ENCODE measurements around the gene NPTXR.
"Not testable (repeated sequence)": the region's sequence is repeated elsewhere in the genome, so short reads cannot be mapped to it uniquely, and the experiment has no call there.

The NPTXR gene

DNA sequence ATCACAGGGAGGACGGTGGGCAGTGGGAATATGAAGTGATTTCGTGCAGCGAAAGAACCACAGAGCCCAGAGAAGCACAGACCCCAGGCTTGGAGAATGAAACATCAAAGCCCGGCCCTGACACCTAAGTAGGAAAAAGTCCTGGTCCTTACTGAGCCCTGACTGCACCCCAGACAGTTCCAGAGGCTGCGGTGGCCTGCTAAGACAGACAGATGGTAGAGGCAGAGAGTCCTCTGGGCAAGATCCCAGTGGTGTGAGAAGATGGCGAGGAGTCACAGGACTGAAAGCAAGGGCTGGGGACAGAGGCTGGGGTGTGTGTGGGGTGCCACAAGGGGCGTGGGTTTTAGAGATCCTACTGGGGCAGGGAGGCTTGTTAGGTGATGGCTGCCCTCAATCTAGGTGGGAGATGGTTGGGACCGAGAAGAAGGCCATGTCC is 24.5 kb upstream of the NPTXR start:
- DNase-seq = no peak

- DNase-seq = no peak
Measured at GRCh38 chr22:38867471-38868285, 23.9 kb upstream of the NPTXR start.

DNA sequence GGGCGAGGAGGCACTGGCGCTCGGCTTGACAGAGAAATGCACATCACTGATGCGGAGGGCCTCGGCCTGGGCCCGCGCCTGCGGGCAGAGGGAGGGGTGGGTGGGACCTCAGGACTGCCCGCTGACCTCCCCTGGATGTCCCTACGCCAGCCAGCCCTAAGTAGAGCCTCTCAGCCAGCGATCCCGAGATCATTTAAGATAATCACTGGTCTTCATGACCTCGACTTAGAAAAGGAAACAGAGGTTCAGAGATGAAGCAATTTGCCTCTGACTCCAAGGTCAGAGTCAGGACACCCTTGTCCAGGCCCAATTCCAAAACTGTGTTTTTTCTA is 23.3 kb upstream of the NPTXR start:
- no peak for DNase-seq

DNA sequence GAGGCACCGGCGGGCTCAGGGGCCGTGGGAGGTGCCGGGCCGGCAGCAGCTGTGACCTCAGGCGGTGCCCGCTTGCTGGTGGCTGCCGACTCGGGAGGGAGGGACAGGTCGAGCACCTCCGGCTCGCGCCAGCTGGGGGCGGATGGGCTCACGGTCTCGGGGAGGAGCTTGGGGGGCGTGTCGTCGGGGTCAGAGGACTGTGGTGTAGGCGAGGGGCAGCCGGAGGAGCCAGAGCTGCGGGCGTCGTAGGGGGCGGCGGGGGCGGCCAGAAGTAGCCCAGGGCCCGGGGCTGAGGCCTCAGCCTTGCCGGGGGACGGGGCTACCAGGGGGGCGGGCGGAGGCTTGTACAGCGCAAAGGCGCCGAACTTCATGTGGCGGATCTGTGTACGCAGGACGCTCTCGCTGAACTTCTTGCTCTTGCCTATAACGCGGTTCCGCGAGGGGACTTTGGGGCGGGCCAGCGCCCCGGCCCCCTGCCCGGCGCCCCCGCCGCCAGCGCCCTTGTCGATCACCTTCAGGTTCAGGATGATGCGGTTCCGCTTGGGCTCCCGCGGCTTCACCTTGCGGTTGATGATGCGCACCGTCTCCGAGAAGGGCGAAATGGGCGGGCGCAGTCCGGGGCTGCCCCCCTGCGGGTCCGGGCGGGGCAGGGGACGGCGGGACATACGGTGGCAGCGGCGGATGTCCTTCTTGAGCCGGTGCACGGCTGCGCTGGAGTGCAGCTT is 22.7 kb upstream of the NPTXR start:
- no peak for DNase-seq

DNA sequence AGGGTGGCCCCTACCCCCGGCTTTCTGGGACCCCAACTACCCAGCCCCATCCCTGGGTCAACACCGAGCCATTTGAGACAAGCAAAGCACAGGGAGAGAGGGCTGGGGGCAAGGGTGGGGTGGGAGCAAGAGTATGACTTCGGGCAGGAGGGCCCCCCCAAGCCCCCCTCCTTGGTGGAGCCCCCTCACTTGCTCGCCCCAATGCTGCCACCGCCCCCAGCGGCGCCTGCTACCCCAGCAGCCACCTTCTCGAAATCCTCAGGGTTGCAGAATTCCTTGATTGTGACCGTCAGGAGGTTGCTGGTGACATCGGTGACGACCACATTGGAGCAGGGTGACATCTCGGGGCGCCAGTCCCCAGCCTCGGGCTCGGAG is 22.2 kb upstream of the NPTXR start:
- no peak for DNase-seq

DNA sequence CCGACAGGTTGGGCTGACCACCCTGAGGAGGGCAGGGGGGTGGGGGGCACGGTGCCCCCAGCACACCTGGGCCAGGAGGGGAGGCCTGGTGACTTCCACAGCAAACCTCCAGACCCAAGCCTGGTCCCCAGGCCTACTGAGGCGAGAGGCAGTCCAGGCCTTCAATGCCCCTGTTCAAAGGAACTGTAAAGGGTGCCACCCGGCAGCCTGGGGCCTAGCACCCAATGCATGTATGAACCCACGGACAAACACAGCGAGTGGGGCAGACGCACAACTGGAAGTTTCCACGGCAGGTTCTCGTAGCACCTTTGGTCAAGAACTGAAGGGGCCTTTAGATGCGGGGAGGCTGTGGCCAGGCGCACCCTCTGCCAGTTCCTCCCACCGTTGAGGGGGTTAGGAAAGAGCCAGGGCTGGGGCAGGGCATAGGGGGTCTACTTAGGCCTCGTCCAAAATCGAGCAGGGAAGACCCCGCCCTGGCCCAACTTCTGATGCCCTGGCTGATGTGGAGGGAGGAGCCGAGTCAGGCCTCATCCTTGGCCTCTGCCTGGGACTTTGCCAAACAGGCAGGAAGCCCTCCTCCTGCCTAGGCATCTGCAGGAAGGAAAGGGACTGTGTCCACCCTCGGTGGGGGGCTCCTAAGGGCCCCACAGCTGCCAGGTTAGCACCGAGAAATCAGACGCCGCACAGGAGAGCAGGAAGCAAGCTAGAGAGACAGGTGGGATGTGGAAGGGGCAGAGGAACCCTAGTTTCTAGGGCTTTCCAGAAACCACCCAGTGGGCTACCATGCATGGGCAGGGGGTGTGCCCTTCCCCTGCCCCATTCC is 21.6 kb upstream of the NPTXR start:
- no peak for DNase-seq

DNA sequence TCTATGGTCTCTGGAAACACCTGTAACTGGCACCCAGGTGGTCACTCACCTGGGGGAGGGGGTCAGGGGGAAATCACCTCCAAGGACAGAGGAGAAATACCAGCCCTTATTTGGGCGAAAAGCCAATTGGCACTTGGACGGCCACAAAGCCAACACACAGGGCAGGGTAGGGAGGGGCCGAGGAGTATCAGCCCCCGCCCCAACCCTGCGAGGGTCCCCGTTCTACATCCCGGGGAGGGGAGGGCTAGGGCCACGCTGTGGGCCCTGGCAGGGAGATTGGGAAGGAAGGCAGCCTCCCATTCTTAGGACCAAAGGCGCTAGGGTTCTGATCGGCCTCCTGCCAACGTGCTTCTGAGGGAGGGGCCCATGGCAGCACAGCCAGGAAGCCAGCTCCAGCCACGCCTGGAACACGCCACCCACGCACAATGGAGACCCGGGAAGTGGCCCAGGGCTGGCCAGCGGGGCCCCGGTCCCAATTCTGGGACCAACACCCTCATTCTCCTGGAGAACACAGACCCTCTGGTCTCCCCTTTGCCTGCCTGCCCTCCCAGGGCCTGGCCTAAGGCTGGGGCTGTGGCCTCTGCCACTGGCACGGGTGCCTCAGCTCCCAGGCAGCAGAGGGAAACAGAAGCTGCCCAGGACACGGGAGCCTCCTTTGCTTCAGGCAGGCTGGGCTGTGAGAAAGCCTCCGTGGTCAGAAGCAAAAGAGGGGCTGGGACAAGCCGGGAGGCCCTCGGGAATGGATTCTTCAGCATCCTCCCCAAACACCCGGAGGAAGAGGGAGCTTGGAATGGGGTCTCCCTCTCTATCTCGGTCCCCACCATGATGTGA is 20.7 kb upstream of the NPTXR start:
- no peak for DNase-seq

DNA sequence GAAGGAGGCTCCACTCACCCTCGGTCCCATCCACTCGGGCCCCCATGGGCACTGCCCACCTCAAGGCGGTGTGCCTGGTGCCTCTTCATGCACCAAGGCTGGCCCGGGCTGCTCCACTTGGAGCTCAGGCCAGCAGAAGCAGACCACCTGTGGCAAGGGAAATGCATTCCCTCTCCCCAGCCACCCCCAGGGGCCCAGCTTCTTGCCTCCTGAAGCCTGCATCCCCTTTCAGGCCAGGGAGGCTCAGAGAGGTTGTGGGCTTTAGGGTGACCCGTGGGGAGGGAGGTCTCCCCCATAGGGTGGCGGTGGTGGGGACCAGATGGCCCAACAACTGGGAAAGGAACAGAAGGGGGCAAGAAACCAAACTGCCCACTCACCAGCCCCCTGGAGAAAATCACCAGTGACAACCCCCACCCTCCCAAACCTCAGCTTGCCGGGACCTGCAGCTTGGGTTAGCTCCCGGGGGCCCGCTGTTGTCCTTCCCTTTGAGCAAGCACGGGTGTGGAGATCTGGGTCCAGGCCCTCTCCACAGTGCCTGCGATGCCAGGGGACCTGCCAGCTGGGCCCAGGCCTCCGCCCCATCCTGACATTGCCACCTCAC is 19.8 kb upstream of the NPTXR start:
- no peak for DNase-seq

- DNase-seq = no peak
Measured at GRCh38 chr22:38862375-38863329, 18.8 kb upstream of the NPTXR start.

DNA sequence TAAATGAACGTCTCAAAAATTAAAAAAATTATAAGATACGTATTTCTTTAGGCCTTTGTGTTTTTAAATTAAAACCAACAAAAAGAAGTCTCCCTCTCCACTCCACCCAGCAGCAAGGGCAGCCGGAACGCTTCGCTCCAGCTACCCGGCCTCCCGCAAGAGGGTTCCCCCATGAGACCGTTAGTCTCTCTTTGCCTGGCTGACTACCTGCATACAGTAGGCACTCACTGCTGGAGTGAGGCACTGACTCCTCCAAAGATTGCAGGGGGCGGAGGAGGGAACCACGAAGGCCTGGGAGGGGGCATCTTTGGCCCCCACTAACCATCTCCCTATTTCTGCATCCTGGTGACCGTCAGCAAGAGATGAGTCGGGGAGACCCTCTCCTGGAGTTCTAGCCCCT is 18.1 kb upstream of the NPTXR start:
- no peak for DNase-seq

- DNase-seq = no peak
Measured at GRCh38 chr22:38861170-38861876, 17.5 kb upstream of the NPTXR start.

GRCh38 chr22:38860283-38861169 is 16.7 kb upstream of the NPTXR start:
- DNase-seq = no peak

DNA sequence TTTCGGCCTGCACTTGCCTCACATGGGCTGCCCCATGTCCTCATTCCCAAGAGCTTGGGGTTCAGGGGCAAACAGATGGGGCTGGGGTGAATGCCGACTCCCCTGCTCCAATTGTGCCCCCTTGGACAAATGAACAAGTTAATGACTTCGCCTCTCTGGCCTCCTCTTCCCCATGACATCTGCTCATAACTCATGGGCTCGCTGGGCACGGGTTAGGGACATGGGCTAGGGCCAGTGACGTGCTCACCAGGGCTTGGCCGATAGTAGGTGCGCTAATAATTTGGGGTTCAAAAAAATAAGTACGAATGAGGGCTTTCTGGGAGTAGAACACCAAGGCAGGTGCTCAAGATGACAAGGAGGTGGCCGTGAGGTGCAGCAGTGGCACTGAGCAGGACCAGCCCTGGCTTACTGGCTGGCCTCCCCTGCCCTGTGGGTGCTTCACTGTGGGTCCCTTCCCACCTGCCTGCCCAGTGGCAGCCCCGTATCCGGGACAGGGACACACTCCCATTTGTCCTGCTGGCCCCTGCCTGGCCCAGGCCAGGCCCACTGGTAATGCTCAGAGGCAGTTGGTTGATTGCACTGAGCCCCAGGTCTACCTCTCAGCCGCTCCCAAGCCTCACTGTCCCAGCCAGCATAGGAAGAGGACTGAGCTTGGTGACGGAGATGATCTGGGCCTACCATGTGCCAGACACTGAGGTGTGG is 15.9 kb upstream of the NPTXR start:
- DNase-seq = no peak

GRCh38 chr22:38858492-38858891 is 14.7 kb upstream of the NPTXR start:
- DNase-seq = no peak

DNA sequence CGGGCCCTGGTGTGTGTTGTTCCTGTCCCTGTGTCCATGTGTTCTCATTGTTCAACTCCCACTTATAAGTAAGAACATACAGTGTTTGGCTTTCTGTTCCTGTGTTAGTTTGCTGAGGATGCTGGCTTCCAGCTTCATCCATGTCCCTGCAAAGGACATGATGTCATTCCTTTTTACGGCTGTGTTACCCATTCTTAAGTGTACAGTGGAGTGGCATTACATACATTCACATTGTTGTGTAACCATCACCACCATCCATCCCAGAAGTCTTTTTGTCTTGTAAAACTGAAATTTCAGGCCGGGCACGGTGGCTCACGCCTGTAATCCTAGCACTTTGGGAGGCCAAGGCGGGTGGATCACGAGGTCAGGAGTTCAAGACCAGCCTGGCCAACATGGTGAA is 10.6 kb upstream of the NPTXR start:
- not testable (repeated sequence) for DNase-seq

DNA sequence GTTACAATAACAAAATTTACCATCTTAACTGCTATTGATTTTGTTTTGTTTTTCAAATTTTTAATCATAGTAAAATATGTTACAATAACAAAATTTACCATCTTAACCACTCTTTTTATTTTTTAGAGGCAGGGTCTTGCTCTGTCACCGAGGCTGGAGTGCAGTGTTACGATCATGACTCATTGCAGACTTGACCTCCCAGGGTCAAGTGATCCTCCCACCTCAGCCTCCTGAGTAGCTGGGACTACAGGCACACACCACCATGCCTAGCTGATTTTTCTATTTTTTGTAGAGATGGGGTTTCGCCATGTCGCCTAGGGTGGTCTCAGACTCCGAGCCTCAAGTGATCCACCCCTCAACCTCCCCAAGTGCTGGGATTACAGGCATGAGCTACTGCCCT is 10.1 kb upstream of the NPTXR start:
- DNase-seq = not testable (repeated sequence)

GRCh38 chr22:38853196-38853651 is 9.4 kb upstream of the NPTXR start:
- no peak for DNase-seq

GRCh38 chr22:38852522-38852921 is 8.7 kb upstream of the NPTXR start:
- no peak for DNase-seq
